ENCODE measurements around the gene GLB1L3. TPM values are rescaled to one million over a fixed set of nuclear protein-coding genes. Genes with fewer than 3 reads are reported as not detected.

The GLB1L3 gene
- total and polyA plus RNA-seq, 2 donors from 2014 or later = 0.06 to 0.17 TPM

- no peak for DNase-seq
- Histone ChIP-seq H3K4me1 (ENCODE audit: control insufficient read depth in 2 of 3, insufficient read depth in 2 of 3, low read depth in 1 of 3, low read length in 3 of 3) (no peaks in the 10 kb centered on the region), H3K36me3 (ENCODE audit: control insufficient read depth in 2 of 3, insufficient read depth in 3 of 3, low read length in 3 of 3) (peaks cover 0 to 30% (median 20%) of the 10 kb centered on the region in 3 donors), H3K9ac (ENCODE audit: low read length in 3 of 3) (no peak overlapping the region), H3K9me3 (ENCODE audit: control insufficient read depth in 2 of 3, insufficient read depth in 1 of 3, low read length in 3 of 3) (no peaks in the 10 kb centered on the region), H3K27me3 (ENCODE audit: control insufficient read depth, insufficient read depth, low read length) (no peaks in the 10 kb centered on the region), H3K27ac (ENCODE audit: low read depth in 2 of 2, low read length in 2 of 2) (no peak overlapping the region), H3K4me3 (ENCODE audit: low read length in 3 of 3) (no peak overlapping the region)
- intact Hi-C loops (cut with DNase I) = no loop called here
- FAIRE-seq = no peak
- TF ChIP-seq, protein P1, sequence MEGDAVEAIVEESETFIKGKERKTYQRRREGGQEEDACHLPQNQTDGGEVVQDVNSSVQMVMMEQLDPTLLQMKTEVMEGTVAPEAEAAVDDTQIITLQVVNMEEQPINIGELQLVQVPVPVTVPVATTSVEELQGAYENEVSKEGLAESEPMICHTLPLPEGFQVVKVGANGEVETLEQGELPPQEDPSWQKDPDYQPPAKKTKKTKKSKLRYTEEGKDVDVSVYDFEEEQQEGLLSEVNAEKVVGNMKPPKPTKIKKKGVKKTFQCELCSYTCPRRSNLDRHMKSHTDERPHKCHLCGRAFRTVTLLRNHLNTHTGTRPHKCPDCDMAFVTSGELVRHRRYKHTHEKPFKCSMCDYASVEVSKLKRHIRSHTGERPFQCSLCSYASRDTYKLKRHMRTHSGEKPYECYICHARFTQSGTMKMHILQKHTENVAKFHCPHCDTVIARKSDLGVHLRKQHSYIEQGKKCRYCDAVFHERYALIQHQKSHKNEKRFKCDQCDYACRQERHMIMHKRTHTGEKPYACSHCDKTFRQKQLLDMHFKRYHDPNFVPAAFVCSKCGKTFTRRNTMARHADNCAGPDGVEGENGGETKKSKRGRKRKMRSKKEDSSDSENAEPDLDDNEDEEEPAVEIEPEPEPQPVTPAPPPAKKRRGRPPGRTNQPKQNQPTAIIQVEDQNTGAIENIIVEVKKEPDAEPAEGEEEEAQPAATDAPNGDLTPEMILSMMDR (IDR thresholded peaks at IDR 0.05; ENCODE audit: borderline replicate concordance, extremely low read depth, insufficient read depth) = no peak
Measured at GRCh38 chr11:134264966-134265764, 11.0 kb upstream of the GLB1L3 start.

- Histone ChIP-seq H3K9ac (ENCODE audit: low read length in 3 of 3) (no peak overlapping the region), H3K27ac (ENCODE audit: low read depth in 2 of 2, low read length in 2 of 2) (no peak overlapping the region), H3K4me1 (ENCODE audit: control insufficient read depth in 2 of 3, insufficient read depth in 2 of 3, low read depth in 1 of 3, low read length in 3 of 3) (no peaks in the 10 kb centered on the region), H3K4me3 (ENCODE audit: low read length in 3 of 3) (no peak overlapping the region), H3K9me3 (ENCODE audit: control insufficient read depth in 2 of 3, insufficient read depth in 1 of 3, low read length in 3 of 3) (no peaks in the 10 kb centered on the region), H3K36me3 (ENCODE audit: control insufficient read depth in 2 of 3, insufficient read depth in 3 of 3, low read length in 3 of 3) (peaks cover 0 to 19% (median 14%) of the 10 kb centered on the region in 3 donors), H3K27me3 (ENCODE audit: control insufficient read depth, insufficient read depth, low read length) (no peaks in the 10 kb centered on the region)
- intact Hi-C loops (cut with DNase I) = no loop called here
- DNase-seq = no peak
- TF ChIP-seq, protein P1 (IDR thresholded peaks at IDR 0.05; ENCODE audit: borderline replicate concordance, extremely low read depth, insufficient read depth) = no peak
- FAIRE-seq = no peak
Measured at GRCh38 chr11:134266440-134266839, 9.7 kb upstream of the GLB1L3 start.

DNA sequence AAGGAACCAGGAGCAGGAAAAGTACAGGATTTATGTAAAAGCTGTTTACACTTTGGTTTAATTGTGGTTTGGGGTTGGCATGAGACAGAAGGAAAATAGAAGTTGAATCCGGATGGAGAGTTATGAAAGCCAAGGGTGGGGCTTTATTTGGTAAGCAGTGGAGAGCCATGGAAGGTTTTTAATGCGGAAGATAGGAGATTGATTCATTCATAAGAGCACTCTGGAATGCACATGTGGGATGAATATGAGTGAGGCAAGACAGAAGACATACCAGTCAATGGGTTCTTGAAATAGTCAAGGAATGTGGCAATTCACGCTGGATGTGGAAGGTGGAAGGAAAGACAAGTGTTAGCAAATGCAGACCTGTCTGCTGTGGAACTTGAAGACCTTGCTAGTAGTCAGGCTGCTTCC lies 9.3 kb upstream of the GLB1L3 start:
- no peaks in the 10 kb centered on the region for H3K4me1 ChIP-seq (ENCODE audit: control insufficient read depth in 2 of 3, insufficient read depth in 2 of 3, low read depth in 1 of 3, low read length in 3 of 3)
- intact Hi-C loops (cut with DNase I) = no loop called here
- H3K4me3 ChIP-seq (ENCODE audit: low read length in 3 of 3) = no peak overlapping the region
- H3K9ac ChIP-seq (ENCODE audit: low read length in 3 of 3) = no peak overlapping the region
- no peaks in the 10 kb centered on the region for H3K9me3 ChIP-seq (ENCODE audit: control insufficient read depth in 2 of 3, insufficient read depth in 1 of 3, low read length in 3 of 3)
- no peak overlapping the region for H3K27ac ChIP-seq (ENCODE audit: low read depth in 2 of 2, low read length in 2 of 2)
- H3K27me3 ChIP-seq (ENCODE audit: control insufficient read depth, insufficient read depth, low read length) = no peaks in the 10 kb centered on the region
- peaks cover 0 to 17% (median 11%) of the 10 kb centered on the region in 3 donors for H3K36me3 ChIP-seq (ENCODE audit: control insufficient read depth in 2 of 3, insufficient read depth in 3 of 3, low read length in 3 of 3)
- no peak for DNase-seq
- TF ChIP-seq, protein P1 (IDR thresholded peaks at IDR 0.05; ENCODE audit: borderline replicate concordance, extremely low read depth, insufficient read depth) = no peak
- FAIRE-seq = no peak

Data from kidney (tissue), 14 donors.